ENCODE measurements around the gene RAB23. TPM values are rescaled to one million over a fixed set of nuclear protein-coding genes. Genes with fewer than 3 reads are reported as not detected.

Gene RAB23
- total and polyA plus RNA-seq, 2 of the 8 experiments (the other 6 are each of a cell fraction or from before 2014, with no cell fraction given), result 6.5 to 17.2 TPM

- H2BK12ac ChIP-seq (ENCODE audit: low read depth, low read length), result no peak overlapping the region
- no peaks in the 10 kb centered on the region for H3K9me3 ChIP-seq (ENCODE audit: insufficient read depth in 2 of 2, low read depth in 1 of 2, low read length in 1 of 2)
- H3K56ac ChIP-seq (replicated peaks; ENCODE audit: insufficient read length, low read depth, low read length), result no peak overlapping the region
- no peak overlapping the region for H2BK15ac ChIP-seq (ENCODE audit: low read length)
- H3K79me1 ChIP-seq (ENCODE audit: low read depth, low read length), result no peaks in the 10 kb centered on the region
- no peak overlapping the region for H3K18ac ChIP-seq (ENCODE audit: extremely low read depth, low read length)
- H3K79me2 ChIP-seq (ENCODE audit: control insufficient read depth in 1 of 2, insufficient read depth in 2 of 2, low read length in 2 of 2), result no peaks in the 10 kb centered on the region
- POLR2A ChIA-PET (ENCODE audit: partially characterized antibody), result no interaction called here
- DNase-seq (ENCODE audit: low read depth in 1 of 2, low spot score in 2 of 2), result no peak
- H3K23ac ChIP-seq (ENCODE audit: insufficient read length), result no peak overlapping the region
- H3K14ac ChIP-seq (ENCODE audit: insufficient read length), result no peak overlapping the region
- TF ChIP-seq CTCF (IDR thresholded peaks at IDR 0.05; ENCODE audit: control extremely low read depth in 1 of 3, insufficient read depth in 1 of 3, low read depth in 1 of 3, low read length in 3 of 3) (no peak), ATF2 (IDR thresholded peaks at IDR 0.05; ENCODE audit: low read length) (no peak), SRF (IDR thresholded peaks at IDR 0.05; ENCODE audit: low read depth, low read length) (no peak), POLR2A (IDR thresholded peaks at IDR 0.05; ENCODE audit: control extremely low read depth in 1 of 2, low read depth in 2 of 2, low read length in 2 of 2) (no peak), ATF3 (IDR thresholded peaks at IDR 0.05; ENCODE audit: insufficient read depth, low read depth, low read length) (no peak)
- H3K27me3 ChIP-seq (replicated peaks in 1 of 4; ENCODE audit: control insufficient read depth in 3 of 4, extremely low read depth in 1 of 4, insufficient read depth in 3 of 4, low read length in 3 of 4), result no peaks in the 10 kb centered on the region
- no peak overlapping the region for H4K8ac ChIP-seq (ENCODE audit: extremely low read depth, insufficient read depth, low read length)
- H4K5ac ChIP-seq (ENCODE audit: insufficient read length, low read depth, low read length), result no peak overlapping the region
- H4K20me1 ChIP-seq (replicated peaks in 1 of 2; ENCODE audit: control insufficient read depth in 1 of 2, insufficient read depth in 2 of 2, low read length in 2 of 2), result no peaks in the 10 kb centered on the region
- H3K9ac ChIP-seq (replicated peaks in 1 of 4; ENCODE audit: extremely low read depth in 1 of 4, low read depth in 3 of 4, low read length in 3 of 4), result no peak overlapping the region
- FAIRE-seq, result no peak
- H2BK20ac ChIP-seq (ENCODE audit: low read length), result no peak overlapping the region
- no peaks in the 10 kb centered on the region for H3K4me1 ChIP-seq (replicated peaks in 1 of 4; ENCODE audit: control insufficient read depth in 3 of 4, insufficient read depth in 4 of 4, low read length in 3 of 4)
- no peak overlapping the region for H4K91ac ChIP-seq (replicated peaks; ENCODE audit: insufficient read length, low read length)
- no peak overlapping the region for H2AFZ ChIP-seq (ENCODE audit: low read length)
- no peak overlapping the region for H3K4me3 ChIP-seq (ENCODE audit: extremely low read depth in 1 of 4, insufficient read depth in 2 of 4, low read depth in 3 of 4, low read length in 4 of 4)
- 44% methylated on average over 2 of the region's 2 CpGs; no CpG with 5 or more reads in 1 of the 2 experiments for WGBS, 2 experiments (ENCODE audit: extremely low coverage in 1 of 2, insufficient coverage in 1 of 2, insufficient read length in 1 of 2, insufficient replicate concordance in 2 of 2, low coverage in 1 of 2, low lambda C conversion rate in 2 of 2, missing lambda C conversion rate in 1 of 2)
- H2BK5ac ChIP-seq (ENCODE audit: low read depth, low read length), result no peak overlapping the region
- no peaks in the 10 kb centered on the region for H3K36me3 ChIP-seq (ENCODE audit: control insufficient read depth in 2 of 4, insufficient read depth in 4 of 4, low read length in 3 of 4)
- H3K23me2 ChIP-seq (ENCODE audit: low read depth, low read length), result no peaks in the 10 kb centered on the region
- CTCF ChIA-PET (ENCODE audit: partially characterized antibody), result no interaction called here
- H2AK5ac ChIP-seq (ENCODE audit: low read depth, low read length), result no peak overlapping the region
- no peak overlapping the region for H2BK120ac ChIP-seq (replicated peaks; ENCODE audit: low read depth, low read length)
- no peak overlapping the region for H3K4ac ChIP-seq (replicated peaks; ENCODE audit: insufficient read length, low read depth, low read length)
- H3K27ac ChIP-seq (ENCODE audit: low read depth, low read length), result no peak overlapping the region
- H3K4me2 ChIP-seq (ENCODE audit: insufficient read depth in 1 of 2, low read depth in 2 of 2, low read length in 2 of 2), result no peak overlapping the region
Measured at GRCh38 chr6:57242505-57242904, 20.4 kb upstream of the RAB23 start.
